Astrocyte of the cerebellum (primary cell): Measurements from ENCODE around the gene GFI1B.

Experiments
- DNase-seq: peaks from one replicate; pipeline ENCODE4 v3.0.0-alpha.2; 2011; ENCODE audit warnings: low read depth
- H3K4me3 ChIP-seq: 2 replicates; pipeline ENCODE4 v1.5.1; 2011; ENCODE audit warnings: mild to moderate bottlenecking, low read depth, low read length, moderate library complexity
- in situ Hi-C: cut with HindIII; loops from 2 replicates; pipeline ENCODE4 v1.10.0; 2017; ENCODE audit warnings: low sequenced_read_pairs
- TF ChIP-seq, protein P1 (sequence below): IDR thresholded peaks from 2 replicates; pipeline ENCODE4 v1.5.1; 2012; ENCODE audit warnings: low read length, low read depth, moderate library complexity, mild to moderate bottlenecking; ENCODE audit errors: missing control alignments

Gene GFI1B

DNA sequence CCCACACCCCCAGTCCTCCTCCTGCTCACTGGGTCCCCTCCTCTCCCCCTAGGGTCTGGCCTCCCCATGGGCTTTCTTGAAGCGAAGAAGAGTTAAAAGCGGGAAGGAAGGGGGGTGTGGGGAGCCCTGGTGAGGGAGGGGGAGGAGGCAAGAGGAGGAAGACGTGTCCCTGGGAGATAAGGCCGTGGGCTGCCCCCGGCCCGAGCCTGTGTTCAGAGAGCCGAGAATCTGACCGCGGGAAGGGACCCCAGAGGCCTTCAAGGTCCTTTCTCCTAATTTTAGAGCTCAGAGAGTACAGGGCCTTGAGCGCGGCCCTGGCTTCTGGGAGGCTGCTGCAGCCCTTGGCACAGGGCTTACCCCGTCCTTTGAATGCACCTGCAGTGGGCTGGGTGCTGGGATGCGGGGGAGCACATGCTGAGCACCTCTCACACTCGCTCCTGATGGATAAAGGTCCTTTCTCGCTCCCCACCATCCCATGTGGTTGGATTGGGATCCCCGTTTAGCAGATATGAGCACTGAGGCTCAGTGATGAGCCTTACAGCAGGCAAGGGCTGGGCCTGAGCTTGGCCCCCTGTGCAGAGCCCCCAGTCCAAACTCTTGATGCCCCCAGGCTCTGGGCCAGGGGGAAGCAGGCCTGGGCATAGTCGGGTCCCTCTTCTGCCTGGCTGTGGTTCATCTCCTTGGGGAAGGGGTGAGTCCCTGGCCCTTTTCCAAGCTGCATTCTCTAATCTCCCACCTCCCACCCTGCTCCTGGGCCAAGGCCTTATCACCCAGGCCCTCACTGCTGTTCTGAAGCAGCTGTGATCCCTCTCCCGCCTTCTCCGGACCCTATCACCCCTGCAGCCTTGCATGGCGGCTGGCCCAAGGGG is 5.9 kb downstream of the GFI1B start:
- in situ Hi-C loops = no loop called here
- no peak for DNase-seq
- TF ChIP-seq, protein P1, sequence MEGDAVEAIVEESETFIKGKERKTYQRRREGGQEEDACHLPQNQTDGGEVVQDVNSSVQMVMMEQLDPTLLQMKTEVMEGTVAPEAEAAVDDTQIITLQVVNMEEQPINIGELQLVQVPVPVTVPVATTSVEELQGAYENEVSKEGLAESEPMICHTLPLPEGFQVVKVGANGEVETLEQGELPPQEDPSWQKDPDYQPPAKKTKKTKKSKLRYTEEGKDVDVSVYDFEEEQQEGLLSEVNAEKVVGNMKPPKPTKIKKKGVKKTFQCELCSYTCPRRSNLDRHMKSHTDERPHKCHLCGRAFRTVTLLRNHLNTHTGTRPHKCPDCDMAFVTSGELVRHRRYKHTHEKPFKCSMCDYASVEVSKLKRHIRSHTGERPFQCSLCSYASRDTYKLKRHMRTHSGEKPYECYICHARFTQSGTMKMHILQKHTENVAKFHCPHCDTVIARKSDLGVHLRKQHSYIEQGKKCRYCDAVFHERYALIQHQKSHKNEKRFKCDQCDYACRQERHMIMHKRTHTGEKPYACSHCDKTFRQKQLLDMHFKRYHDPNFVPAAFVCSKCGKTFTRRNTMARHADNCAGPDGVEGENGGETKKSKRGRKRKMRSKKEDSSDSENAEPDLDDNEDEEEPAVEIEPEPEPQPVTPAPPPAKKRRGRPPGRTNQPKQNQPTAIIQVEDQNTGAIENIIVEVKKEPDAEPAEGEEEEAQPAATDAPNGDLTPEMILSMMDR = no peak

GRCh38 chr9:132985071-132985350 is 6.5 kb downstream of the GFI1B start:
- in situ Hi-C loops = no loop called here
- no peak for DNase-seq
- TF ChIP-seq, protein P1 = no peak

More for the DNA sequence above, 5.9 kb downstream of the GFI1B start:
- H3K4me3 ChIP-seq = no peak overlapping the region

GRCh38 chr9:132985489-132985888 is 7.0 kb downstream of the GFI1B start:
- H3K4me3 ChIP-seq = no peak overlapping the region
- TF ChIP-seq, protein P1 = no peak
- in situ Hi-C loops = no loop called here
- no peak for DNase-seq

More at GRCh38 chr9:132985071-132985350, 6.5 kb downstream of the GFI1B start:
- no peak overlapping the region for H3K4me3 ChIP-seq

- H3K4me3 ChIP-seq = no peak overlapping the region
- in situ Hi-C loops = no loop called here
- DNase-seq = no peak
- TF ChIP-seq, protein P1 = no peak
Observed at GRCh38 chr9:132986114-132986513, 7.6 kb downstream of the GFI1B start.

GRCh38 chr9:132986640-132987620 is 8.4 kb downstream of the GFI1B start:
- DNase-seq = no peak
- TF ChIP-seq, protein P1 = no peak
- in situ Hi-C loops = no loop called here
- no peak overlapping the region for H3K4me3 ChIP-seq

DNA sequence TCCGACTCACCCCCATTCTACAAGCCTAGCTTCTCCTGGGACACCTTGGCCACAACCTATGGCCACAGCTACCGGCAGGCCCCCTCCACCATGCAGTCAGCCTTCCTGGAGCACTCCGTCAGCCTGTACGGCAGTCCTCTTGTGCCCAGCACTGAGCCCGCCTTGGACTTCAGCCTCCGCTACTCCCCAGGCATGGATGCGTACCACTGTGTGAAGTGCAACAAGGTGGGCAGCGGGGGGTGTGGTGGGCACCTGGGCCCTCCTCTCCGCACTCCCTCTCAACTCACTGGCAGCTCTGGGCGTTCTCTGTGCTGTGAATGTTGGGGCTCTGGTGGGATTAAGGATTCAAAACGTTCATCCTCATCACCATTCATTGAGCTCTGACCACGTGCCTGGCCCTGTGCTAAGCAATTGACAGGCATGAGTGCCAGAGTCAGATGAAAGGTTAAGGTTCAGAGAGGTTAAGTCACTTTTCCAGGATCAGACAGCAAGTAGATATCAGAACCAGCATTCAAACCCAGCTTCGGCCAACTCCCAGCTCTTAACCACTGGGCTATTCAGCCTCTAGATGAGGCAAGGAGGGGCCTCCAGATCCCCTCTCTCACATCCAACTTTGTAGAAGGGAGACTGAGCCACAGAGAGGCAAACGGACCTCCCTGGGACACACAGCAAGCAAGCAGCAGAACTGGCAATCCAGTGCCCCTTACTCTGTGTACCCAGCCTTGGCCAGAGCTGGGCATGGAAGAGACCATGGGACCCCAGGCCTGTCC is 9.9 kb downstream of the GFI1B start:
- TF ChIP-seq, protein P1 = no peak
- no peak for DNase-seq
- in situ Hi-C loops = no loop called here
- H3K4me3 ChIP-seq = no peak overlapping the region
